Measurements from ENCODE around the gene MYL10.

MYL10 gene

DNA sequence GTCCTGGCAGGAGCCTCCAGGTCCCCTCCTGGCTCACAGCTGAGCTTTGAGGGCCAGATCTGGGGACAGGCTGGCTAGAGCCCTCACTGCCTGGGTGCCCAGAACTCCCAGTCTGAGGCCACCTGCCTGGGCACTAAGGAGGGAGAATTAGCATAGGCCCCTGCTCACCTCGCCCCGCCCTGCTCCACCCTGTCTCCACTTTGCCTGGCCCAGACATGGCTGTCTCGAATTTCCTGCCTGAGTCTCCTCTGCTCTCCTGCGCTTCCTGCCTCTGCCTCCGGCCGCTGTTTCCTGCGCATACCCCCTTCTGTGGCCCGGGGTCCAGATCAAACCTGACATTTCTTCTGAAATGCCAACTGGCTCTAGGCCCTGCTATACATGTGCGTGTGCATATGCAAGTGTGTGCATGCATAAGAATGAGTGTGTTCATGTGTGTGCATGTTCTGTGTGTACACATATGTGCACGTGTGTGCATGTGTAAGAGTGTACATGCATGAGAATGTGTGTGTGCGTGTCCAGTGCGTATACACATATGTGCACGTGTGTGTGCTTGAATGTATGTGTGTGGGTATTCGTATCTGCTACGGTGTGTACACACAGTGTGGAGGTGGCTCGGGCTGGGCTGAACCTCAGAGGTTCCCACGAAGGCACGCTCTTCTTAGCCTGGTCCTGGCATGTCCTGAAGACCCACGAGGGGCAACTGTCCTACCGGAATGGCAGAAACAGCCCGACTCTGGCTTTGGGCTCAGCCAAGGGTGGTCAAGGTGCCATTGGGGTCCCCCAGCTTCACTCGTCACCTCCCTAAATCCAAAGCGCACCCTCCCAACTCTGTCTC, 64.9 kb downstream of the MYL10 start:
- FAIRE-seq = no peak

Data from colon (tissue), 2 donors.